Esophagus squamous epithelium (tissue), 5 donors: ENCODE measurements around the gene PTPRC. TPM values are rescaled to one million over a fixed set of nuclear protein-coding genes. Genes with fewer than 3 reads are reported as not detected.

ENCODE experiments used
- DNase-seq: peaks from one replicate; lab custom pipeline; 2025; lab: John Stamatoyannopoulos, UW
- H3K27ac ChIP-seq, 4 donors: fragments of 200-600 bp; sonication (generic); one replicate each; pipeline ENCODE4 v1.5.1; 2016 to 2019; ENCODE audit warnings: mild to moderate bottlenecking in 1 of 4
- H3K27me3 ChIP-seq, 4 donors: fragments of 200-600 bp; sonication (generic); 1 replicate in 3 of 4; 2 replicates in 1 of 4; pipeline versions ENCODE4 v1.5.1 to v1.6.0; 2017 to 2021; ENCODE audit warnings: antibody characterized with exemption in 1 of 4
- H3K36me3 ChIP-seq, 3 donors: fragments of 200-600 bp; sonication (generic); one replicate each; pipeline ENCODE4 v1.5.1; 2016 to 2019
- H3K4me1 ChIP-seq, 3 donors: fragments of 200-600 bp; sonication (generic); one replicate each; pipeline ENCODE4 v1.5.1; 2017 to 2019
- H3K4me3 ChIP-seq, 4 donors: fragments of 200-600 bp; sonication (generic); 1 replicate in 3 of 4; 2 replicates in 1 of 4; pipeline ENCODE4 v1.5.1; 2016 to 2019; ENCODE audit warnings: mild to moderate bottlenecking in 2 of 4, moderate library complexity in 1 of 4
- H3K9me3 ChIP-seq, 3 donors: fragments of 200-600 bp; sonication (generic); one replicate each; pipeline ENCODE4 v1.5.1; 2016 to 2019
- CTCF ChIP-seq, 6 experiments: fragments of 450-650 bp in 4 of 6; fragments of 200-600 bp in 2 of 6; sonication (generic) in 2 of 6; IDR thresholded peaks; one replicate each; pipeline ENCODE4 v1.5.1; 2016 to 2019; ENCODE audit warnings: antibody characterized with exemption in 6 of 6, mild to moderate bottlenecking in 4 of 6, moderate library complexity in 4 of 6
- POLR2A ChIP-seq, 4 donors: fragments of 450-650 bp; IDR thresholded peaks; one replicate each; pipeline ENCODE4 v1.6.1; 2017; ENCODE audit warnings: antibody characterized with exemption in 4 of 4, mild to moderate bottlenecking in 4 of 4, moderate library complexity in 3 of 4
- WGBS, 2 donors: methylation state at CpG; one replicate each; pipeline ENCODE4 v1.1.5; 2018; 5-methylcytosine and 5-hydroxymethylcytosine counted together
- intact Hi-C: fragments of 100-400 bp; cut with DNase I; formaldehyde crosslinking; loops from one replicate; pipeline ENCODE4 v1.15.0; 2022
- total RNA-seq, 4 donors: library from RNA; depleted of rRNA; stranded (reverse); fragments of >200 nt; gene quantifications; one replicate each; pipeline ENCODE4 v1.1.0, GENCODE V29; 2016
- donor health status: DM: yes; HTN: yes; CAD: no.

PTPRC gene
- total RNA-seq, 4 donors from 2014 or later, result 9.2 to 39.1 (median 14.9) TPM

GRCh38 chr1:198650506-198650905, 11.7 kb downstream of the PTPRC start:
- no peak for TF ChIP-seq POLR2A (IDR thresholded peaks at IDR 0.05)
- no peak for TF ChIP-seq CTCF (IDR thresholded peaks at IDR 0.05)
- 25 to 37% methylated on average over 1 of the region's 1 CpG for WGBS, 2 donors
- no peaks in the 10 kb centered on the region for H3K4me1 ChIP-seq
- H3K4me3 ChIP-seq, result no peak overlapping the region
- no peak overlapping the region for H3K27ac ChIP-seq
- H3K36me3 ChIP-seq, result no peaks in the 10 kb centered on the region
- intact Hi-C loops, result no loop called here
- H3K9me3 ChIP-seq, result no peaks in the 10 kb centered on the region
- H3K27me3 ChIP-seq, result no peaks in the 10 kb centered on the region
- no peak for DNase-seq

- Histone ChIP-seq H3K4me1 (no peaks in the 10 kb centered on the region), H3K36me3 (no peaks in the 10 kb centered on the region), H3K27me3 (no peaks in the 10 kb centered on the region), H3K4me3 (no peak overlapping the region), H3K9me3 (no peaks in the 10 kb centered on the region), H3K27ac (no peak overlapping the region)
- WGBS, 2 donors, result 43 to 46% methylated on average over 7 of the region's 7 CpGs
- DNase-seq, result no peak
- intact Hi-C loops, result no loop called here
- no peak for TF ChIP-seq CTCF (IDR thresholded peaks at IDR 0.05)
- TF ChIP-seq POLR2A (IDR thresholded peaks at IDR 0.05), result no peak
Observed at GRCh38 chr1:198651650-198652400, 13.0 kb downstream of the PTPRC start.

DNA sequence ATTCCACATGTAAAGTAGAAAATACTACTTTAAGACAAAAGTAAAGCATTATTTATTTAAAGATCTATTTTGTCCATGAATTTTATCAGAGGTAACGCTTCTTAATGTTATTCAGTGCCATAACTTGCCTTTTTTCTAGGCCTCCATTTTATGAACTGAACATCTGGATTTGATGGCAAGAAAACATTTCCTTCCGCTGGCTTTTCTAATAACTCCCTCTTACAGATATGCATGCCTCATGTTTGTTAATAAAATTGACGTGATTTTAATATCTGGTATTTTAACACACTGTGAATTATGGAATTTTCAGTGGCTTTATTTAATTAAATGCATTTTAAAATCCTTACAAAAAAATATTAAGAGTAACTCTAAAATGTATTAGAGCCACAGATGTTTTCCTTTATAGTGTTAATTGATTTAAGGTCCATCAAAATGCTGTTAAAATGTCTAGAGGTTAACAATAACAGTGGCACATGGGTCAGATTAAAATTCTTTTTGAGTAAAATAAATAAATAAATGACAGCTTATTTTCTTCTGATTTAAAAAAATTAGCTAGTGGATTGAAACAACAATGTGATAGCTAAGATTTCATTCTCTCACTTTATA, 15.1 kb downstream of the PTPRC start:
- no peak for DNase-seq
- Histone ChIP-seq H3K4me1 (no peaks in the 10 kb centered on the region), H3K27ac (no peak overlapping the region), H3K4me3 (no peak overlapping the region), H3K36me3 (no peaks in the 10 kb centered on the region), H3K9me3 (no peaks in the 10 kb centered on the region), H3K27me3 (no peaks in the 10 kb centered on the region)
- WGBS, 2 donors, result 51 to 64% methylated on average over 3 of the region's 3 CpGs
- TF ChIP-seq POLR2A (IDR thresholded peaks at IDR 0.05), result no peak
- intact Hi-C loops, result no loop called here

DNA sequence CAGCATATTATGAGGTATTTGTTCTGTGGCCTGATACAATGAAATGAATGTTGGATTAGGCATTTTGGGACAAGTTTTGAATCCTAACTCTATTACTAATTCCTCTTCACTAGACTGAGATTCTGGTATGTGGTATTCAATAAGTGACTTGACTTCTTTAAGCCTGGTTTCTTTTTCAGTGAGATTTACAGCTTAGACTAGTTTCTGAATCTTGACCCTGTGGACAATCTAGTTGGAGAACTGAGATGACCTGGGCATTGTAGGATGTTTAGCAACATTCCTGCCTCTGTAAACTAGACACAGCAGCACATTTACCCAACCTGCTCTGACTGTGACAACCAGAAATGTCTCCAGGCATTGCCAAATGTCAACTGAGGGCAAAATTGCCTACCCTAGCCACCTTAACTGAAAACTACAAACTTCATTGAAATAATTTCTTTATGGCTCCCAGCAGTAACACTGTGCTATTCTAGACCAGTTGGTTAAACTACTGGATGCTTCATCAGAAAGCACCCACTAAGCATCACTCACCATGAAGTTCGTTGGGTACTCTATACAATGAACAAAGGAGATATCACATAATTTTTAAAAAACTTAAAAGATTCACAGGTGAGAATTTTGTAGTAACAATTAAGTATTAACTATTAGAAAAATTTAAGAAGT, 16.8 kb downstream of the PTPRC start:
- Histone ChIP-seq H3K27me3 (no peaks in the 10 kb centered on the region), H3K4me3 (no peak overlapping the region), H3K4me1 (no peaks in the 10 kb centered on the region), H3K9me3 (no peaks in the 10 kb centered on the region), H3K36me3 (no peaks in the 10 kb centered on the region), H3K27ac (peak overlapping the region in 3 of 4 donors; percentile 25 to 54 (median 46))
- intact Hi-C loops, result no loop called here
- 52 to 54% methylated on average over 1 of the region's 1 CpG for WGBS, 2 donors
- no peak for TF ChIP-seq POLR2A (IDR thresholded peaks at IDR 0.05)
- TF ChIP-seq CTCF (IDR thresholded peaks at IDR 0.05), result no peak
- DNase-seq, result no peak

DNA sequence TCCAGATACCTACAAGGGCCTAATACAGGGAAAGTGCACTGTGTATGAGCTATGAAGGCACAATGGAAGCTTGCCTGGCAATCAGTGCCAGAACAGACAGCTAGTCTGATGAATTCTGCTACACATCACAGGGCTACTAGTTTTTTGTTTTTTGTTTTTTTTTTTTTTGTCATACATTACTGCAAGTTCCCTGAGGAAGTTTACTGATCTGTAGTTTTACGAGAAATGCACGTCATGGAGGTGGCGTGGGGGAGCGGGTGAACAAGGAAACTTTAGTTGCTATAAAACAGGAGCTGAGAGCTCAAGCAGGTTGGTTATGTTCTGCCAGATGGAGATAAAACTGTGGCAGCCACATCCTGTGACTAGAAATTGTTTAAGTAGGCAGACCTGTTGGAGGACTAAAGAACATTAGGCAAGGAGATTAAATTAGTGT, 17.7 kb downstream of the PTPRC start:
- TF ChIP-seq POLR2A (IDR thresholded peaks at IDR 0.05) (peak in 1 of 4 donors; percentile 47), CTCF (IDR thresholded peaks at IDR 0.05) (no peak)
- H3K27me3 ChIP-seq, result no peaks in the 10 kb centered on the region
- no peaks in the 10 kb centered on the region for H3K9me3 ChIP-seq
- DNase-seq, result no peak
- intact Hi-C loops, result no loop called here
- no peak overlapping the region for H3K4me3 ChIP-seq
- H3K27ac ChIP-seq, result peak overlapping the region in 3 of 4 donors; percentile 37 to 54 (median 48)
- no peaks in the 10 kb centered on the region for H3K36me3 ChIP-seq
- no peaks in the 10 kb centered on the region for H3K4me1 ChIP-seq
- 74 to 78% methylated on average over 4 of the region's 4 CpGs for WGBS, 2 donors
